ENCODE results near the gene CHID1.

Gene CHID1

GRCh38 chr11:834371-835316 is 76.0 kb downstream of the CHID1 start:
- no peaks in the 10 kb centered on the region for H3K27me3 Mint-ChIP-seq
- H3K4me1 Mint-ChIP-seq: peaks cover 13% of the 10 kb centered on the region
- no peak for ATAC-seq (ENCODE audit: low read depth)
- H3K27ac Mint-ChIP-seq: no peak overlapping the region
- no peaks in the 10 kb centered on the region for H3K9me3 Mint-ChIP-seq
- H3K36me3 Mint-ChIP-seq: peaks cover 2% of the 10 kb centered on the region
- no peak for DNase-seq (ENCODE audit: low spot score in 2 of 2)
- no peak overlapping the region for H3K4me3 Mint-ChIP-seq

- DNase-seq (ENCODE audit: low spot score in 2 of 2): no peak
- peaks cover 20% of the 10 kb centered on the region for H3K4me1 Mint-ChIP-seq
- H3K4me3 Mint-ChIP-seq: peak overlapping the region; percentile 71
- no peaks in the 10 kb centered on the region for H3K27me3 Mint-ChIP-seq
- H3K9me3 Mint-ChIP-seq: no peaks in the 10 kb centered on the region
- H3K27ac Mint-ChIP-seq: no peak overlapping the region
- ATAC-seq (ENCODE audit: low read depth): no peak
- H3K36me3 Mint-ChIP-seq: peaks cover 2% of the 10 kb centered on the region
These were observed 76.7 kb downstream of the CHID1 start for GRCh38 chr11:833849-834311.

- no peak overlapping the region for H3K4me3 Mint-ChIP-seq
- no peaks in the 10 kb centered on the region for H3K36me3 Mint-ChIP-seq
- H3K9me3 Mint-ChIP-seq: no peaks in the 10 kb centered on the region
- H3K27ac Mint-ChIP-seq: no peak overlapping the region
- ATAC-seq (ENCODE audit: low read depth): peak; percentile 33
- no peak for DNase-seq (ENCODE audit: low spot score in 2 of 2)
- H3K27me3 Mint-ChIP-seq: no peaks in the 10 kb centered on the region
- H3K4me1 Mint-ChIP-seq: peaks cover 25% of the 10 kb centered on the region
These were observed 77.4 kb downstream of the CHID1 start for GRCh38 chr11:833114-833791.

- H3K9me3 Mint-ChIP-seq: no peaks in the 10 kb centered on the region
- peak within 1 kb of the TSS; percentile 71 for H3K4me3 Mint-ChIP-seq
- H3K27ac Mint-ChIP-seq: no peak within 1 kb of the TSS
- DNase-seq (ENCODE audit: low spot score in 2 of 2) (no peak), ATAC-seq (ENCODE audit: low read depth) (peak; percentile 54)
- H3K36me3 Mint-ChIP-seq: no peaks in the 10 kb centered on the region
- no peaks in the 10 kb centered on the region for H3K27me3 Mint-ChIP-seq
- peaks cover 31% of the 10 kb centered on the region for H3K4me1 Mint-ChIP-seq
These were observed 78.0 kb downstream of the CHID1 start, which contains the start of gene CD151 for GRCh38 chr11:832529-833113. Gene CD151, plus strand, starts transcription at chr11:832952. Its CDS starts 3,118 bp downstream, at chr11:836070.

GRCh38 chr11:831961-832528 is 78.6 kb downstream of the CHID1 start:
- Mint-ChIP-seq H3K27ac (no peak overlapping the region), H3K9me3 (no peaks in the 10 kb centered on the region), H3K4me1 (peaks cover 33% of the 10 kb centered on the region), H3K36me3 (no peaks in the 10 kb centered on the region), H3K27me3 (no peaks in the 10 kb centered on the region), H3K4me3 (peak overlapping the region; percentile 62)
- ATAC-seq (ENCODE audit: low read depth): no peak
- no peak for DNase-seq (ENCODE audit: low spot score in 2 of 2)

GRCh38 chr11:831118-831864 is 79.3 kb downstream of the CHID1 start:
- no peak overlapping the region for H3K27ac Mint-ChIP-seq
- no peak for DNase-seq (ENCODE audit: low spot score in 2 of 2)
- peaks cover 33% of the 10 kb centered on the region for H3K4me1 Mint-ChIP-seq
- H3K36me3 Mint-ChIP-seq: no peaks in the 10 kb centered on the region
- no peak for ATAC-seq (ENCODE audit: low read depth)
- H3K9me3 Mint-ChIP-seq: no peaks in the 10 kb centered on the region
- H3K4me3 Mint-ChIP-seq: peak overlapping the region; percentile 55
- H3K27me3 Mint-ChIP-seq: no peaks in the 10 kb centered on the region

- H3K27ac Mint-ChIP-seq: no peak overlapping the region
- H3K4me1 Mint-ChIP-seq: peaks cover 33% of the 10 kb centered on the region
- peak overlapping the region; percentile 82 for H3K4me3 Mint-ChIP-seq
- H3K36me3 Mint-ChIP-seq: no peaks in the 10 kb centered on the region
- ATAC-seq (ENCODE audit: low read depth) (peak; percentile 64), DNase-seq (ENCODE audit: low spot score in 2 of 2) (peak in 1 of 2 donors; percentile 59)
- H3K9me3 Mint-ChIP-seq: no peaks in the 10 kb centered on the region
- no peaks in the 10 kb centered on the region for H3K27me3 Mint-ChIP-seq
These were observed 80.1 kb downstream of the CHID1 start for GRCh38 chr11:830295-831117.

GRCh38 chr11:829847-830294 is 80.7 kb downstream of the CHID1 start:
- ATAC-seq (ENCODE audit: low read depth): peak; percentile 1
- Mint-ChIP-seq H3K4me1 (peaks cover 33% of the 10 kb centered on the region), H3K27ac (no peak overlapping the region)

GRCh38 chr11:829176-829846 is 81.3 kb downstream of the CHID1 start:
- Mint-ChIP-seq H3K27me3 (no peaks in the 10 kb centered on the region), H3K9me3 (no peaks in the 10 kb centered on the region), H3K27ac (no peak overlapping the region), H3K4me1 (peaks cover 33% of the 10 kb centered on the region), H3K4me3 (peak overlapping the region; percentile 82), H3K36me3 (peaks cover 6% of the 10 kb centered on the region)
- no peak for DNase-seq (ENCODE audit: low spot score in 2 of 2)
- peak; percentile 17 for ATAC-seq (ENCODE audit: low read depth)

More at GRCh38 chr11:829847-830294, 80.7 kb downstream of the CHID1 start:
- peak overlapping the region; percentile 82 for H3K4me3 Mint-ChIP-seq
- no peaks in the 10 kb centered on the region for H3K27me3 Mint-ChIP-seq
- H3K9me3 Mint-ChIP-seq: no peaks in the 10 kb centered on the region
- H3K36me3 Mint-ChIP-seq: peaks cover 3% of the 10 kb centered on the region
- DNase-seq (ENCODE audit: low spot score in 2 of 2): no peak

- peak overlapping the region; percentile 82 for H3K4me3 Mint-ChIP-seq
- no peaks in the 10 kb centered on the region for H3K27me3 Mint-ChIP-seq
- no peak overlapping the region for H3K27ac Mint-ChIP-seq
- ATAC-seq (ENCODE audit: low read depth) (no peak), DNase-seq (ENCODE audit: low spot score in 2 of 2) (no peak)
- peaks cover 30% of the 10 kb centered on the region for H3K4me1 Mint-ChIP-seq
- H3K36me3 Mint-ChIP-seq: peaks cover 6% of the 10 kb centered on the region
- no peaks in the 10 kb centered on the region for H3K9me3 Mint-ChIP-seq
These were observed 82.0 kb downstream of the CHID1 start for GRCh38 chr11:828506-829175.

GRCh38 chr11:827897-828192 is 82.8 kb downstream of the CHID1 start, which contains the start of gene CRACR2B:
Gene CRACR2B, plus strand, starts transcription at chr11:827919. Its CDS starts 689 bp downstream, at chr11:828608.
- Mint-ChIP-seq H3K36me3 (peaks cover 6% of the 10 kb centered on the region), H3K4me1 (peaks cover 30% of the 10 kb centered on the region), H3K4me3 (peak within 1 kb of the TSS; percentile 82), H3K9me3 (no peaks in the 10 kb centered on the region), H3K27me3 (no peaks in the 10 kb centered on the region), H3K27ac (peak within 1 kb of the TSS; percentile 29)
- ATAC-seq (ENCODE audit: low read depth) (no peak), DNase-seq (ENCODE audit: low spot score in 2 of 2) (no peak)
